HG03442 (cell line): ENCODE data around the gene PDE8A.

ENCODE experiments used
- ATAC-seq: cut with Tn5 transposase; IDR thresholded peaks from one replicate; pipeline ENCODE4 v1.9.1; 2021; ENCODE audit warnings: mild to moderate bottlenecking, moderate library complexity; ENCODE audit not compliant: unreplicated experiment

The PDE8A gene

DNA sequence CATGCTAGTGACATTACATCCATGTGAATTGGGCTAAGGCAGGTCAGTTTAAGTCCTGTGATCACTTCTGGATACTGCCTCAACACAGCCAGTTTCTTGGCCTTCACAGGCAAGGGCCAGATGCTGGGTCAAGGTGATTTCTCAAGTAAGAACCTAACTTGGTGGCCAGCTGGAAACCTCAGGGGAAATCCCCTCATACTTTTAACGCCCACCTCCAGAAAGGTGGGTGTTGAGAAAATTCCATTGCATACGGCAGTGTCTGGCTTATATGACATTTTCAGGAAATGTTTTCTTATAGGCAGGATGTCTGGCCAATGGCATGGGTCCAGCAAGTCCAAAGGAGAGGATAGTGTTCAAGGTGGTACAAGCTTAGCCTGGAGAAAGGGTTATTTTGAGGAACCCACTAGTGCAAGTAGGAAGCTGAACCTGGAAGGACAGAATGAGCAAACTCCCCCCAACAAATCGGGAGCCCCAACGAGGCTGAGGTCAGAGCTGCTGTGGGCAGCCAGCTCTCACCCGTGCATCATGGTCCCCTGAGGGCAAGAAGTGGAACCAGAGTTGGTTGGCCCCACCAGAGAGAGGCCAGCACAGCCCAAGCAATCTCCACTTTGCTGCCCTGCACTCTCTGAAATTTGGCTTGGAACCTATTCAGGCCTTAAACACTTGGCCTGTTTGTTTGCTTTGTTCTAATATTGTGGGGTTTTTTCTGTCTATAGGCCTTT is 135.4 kb downstream of the PDE8A start:
- ATAC-seq = no peak

DNA sequence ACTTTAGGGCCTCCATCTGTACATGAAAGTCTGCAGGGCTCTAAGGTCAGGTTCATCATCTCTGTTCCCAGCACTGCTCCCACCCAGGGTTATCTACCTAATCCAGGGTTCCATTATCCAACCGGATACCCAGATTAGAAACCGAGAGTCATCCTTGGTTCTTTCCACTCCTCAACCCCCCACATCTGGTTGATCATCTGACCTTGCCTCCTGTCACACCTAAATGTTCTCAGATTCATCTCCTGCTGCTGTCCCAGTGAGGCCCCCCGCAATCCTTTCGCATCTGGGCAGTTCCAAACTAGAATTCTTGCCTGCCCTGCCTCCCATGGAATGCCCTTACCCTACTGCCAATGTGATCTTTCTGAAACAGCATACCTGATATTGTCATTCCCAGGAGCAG is 136.5 kb downstream of the PDE8A start:
- ATAC-seq = no peak

DNA sequence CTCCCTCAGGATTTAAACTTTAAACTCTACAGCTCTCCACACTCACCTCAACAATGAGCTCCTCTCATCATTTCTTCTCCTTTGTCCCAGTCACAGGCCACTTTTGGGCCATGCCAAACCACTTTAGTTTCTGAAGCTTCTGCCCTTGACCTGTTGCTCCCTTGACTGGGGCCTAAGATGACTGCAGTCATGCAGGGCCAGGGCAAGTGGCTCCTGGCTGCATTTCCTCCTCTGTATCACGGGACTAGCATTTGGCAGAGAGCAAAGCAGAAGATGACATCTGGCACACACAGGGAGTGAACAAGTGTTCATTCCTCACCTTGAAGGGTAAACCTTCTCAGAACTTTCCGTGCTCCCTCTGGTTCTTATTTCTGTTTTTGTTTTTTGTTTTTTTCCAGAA is 136.9 kb downstream of the PDE8A start:
- ATAC-seq = no peak

- ATAC-seq = no peak
Measured at GRCh38 chr15:85120351-85121113, 138.9 kb downstream of the PDE8A start.

DNA sequence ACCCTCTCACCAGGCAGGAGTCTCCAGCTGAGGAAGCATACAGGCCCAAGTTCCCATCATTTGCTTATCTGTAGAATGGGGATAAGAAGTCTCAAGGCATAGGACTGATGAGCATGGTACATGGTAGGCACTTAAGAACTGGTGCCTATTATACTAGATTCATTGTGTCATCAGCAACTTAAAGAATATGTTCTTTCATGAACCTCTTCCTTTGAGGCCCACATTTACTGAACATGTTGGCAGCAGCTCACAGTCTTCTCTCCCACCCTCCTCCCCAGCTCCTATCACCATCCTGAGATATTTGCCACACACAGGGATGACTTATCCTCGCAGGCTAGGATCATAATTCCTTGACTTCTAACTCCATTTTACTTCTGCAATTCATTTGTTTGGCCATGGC is 142.5 kb downstream of the PDE8A start:
- no peak for ATAC-seq

DNA sequence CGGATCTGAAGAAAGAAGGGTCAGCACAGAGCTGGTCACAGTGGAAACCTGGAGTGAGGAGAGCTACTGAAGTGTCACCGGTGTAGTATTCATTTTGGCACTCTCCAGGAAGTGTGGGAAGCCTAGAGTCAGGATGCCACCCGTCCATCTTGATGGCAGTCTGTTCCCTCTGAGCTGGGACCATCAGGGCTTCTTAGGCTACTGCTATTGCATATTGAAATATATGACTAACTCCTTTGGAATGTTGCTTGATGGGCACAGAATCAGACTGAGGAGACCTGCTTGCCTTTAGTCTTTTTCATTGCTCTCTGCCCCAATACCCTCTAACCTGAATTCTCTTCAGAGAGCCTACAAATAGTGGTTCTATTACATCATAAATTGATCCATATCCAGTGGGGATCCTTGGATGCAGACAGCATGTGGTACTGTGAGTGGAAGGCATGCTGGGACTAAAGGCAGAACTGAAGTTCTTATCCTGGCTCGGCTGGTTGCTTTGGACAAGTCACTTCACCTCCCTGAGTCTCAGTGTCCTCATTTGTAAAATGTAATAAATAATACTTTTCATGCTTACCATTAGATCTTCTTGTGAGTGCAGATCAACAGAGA is 143.5 kb downstream of the PDE8A start:
- no peak for ATAC-seq

DNA sequence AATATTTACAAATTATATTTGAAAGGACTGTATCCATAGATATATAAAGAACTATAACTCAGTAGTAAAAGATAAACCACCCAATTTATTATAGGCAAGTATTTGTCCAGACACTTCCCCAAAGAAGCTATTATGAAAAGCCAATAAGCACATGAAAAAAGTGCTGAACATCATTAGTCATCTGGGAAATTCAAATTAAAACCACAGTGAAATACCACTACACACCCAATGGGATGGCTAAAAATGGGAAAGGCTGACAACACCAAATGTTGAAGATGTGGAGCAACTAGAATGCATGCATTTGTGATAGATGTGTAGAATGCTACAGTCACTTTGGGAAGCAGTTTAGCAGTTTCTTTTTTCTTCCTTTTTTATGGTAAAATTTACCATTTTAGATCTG is 147.0 kb downstream of the PDE8A start:
- no peak for ATAC-seq

DNA sequence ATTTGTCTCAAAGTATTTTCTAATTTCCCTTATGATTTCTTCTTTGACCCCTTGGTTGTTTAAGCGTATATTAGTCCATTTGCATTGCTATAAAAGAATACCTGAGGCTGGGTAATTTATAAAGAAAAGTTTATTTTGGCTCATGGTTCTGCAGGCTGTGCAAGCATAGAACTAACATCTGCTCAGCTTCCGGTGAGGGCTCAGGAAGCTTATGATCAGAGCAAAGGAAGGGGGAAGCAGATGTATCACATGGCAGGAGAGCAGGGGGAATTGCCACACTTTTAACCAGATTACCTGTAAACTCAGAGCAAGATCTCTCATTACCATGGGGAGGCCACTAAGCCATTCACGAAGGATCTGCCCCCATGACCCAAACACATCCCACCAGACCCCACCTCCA is 148.2 kb downstream of the PDE8A start:
- no peak for ATAC-seq

DNA sequence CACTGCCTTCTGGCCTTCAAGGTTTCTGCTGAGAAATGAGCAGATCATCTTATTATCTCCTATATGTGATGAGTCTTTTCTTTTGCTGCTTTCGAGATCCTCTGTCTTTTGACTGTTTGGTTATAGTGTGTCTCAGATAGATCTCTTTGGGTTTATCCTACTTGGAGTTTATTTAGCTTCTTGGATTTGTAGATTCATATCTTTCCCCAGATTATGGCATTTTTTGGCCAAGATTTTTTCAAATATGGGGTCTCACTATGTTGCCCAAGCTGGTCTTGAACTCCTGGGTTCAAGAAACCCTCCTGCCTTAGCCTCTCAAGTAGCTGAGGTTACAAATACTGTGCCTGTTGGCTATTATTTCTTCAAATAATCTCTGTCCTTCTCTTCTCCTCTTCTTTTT is 150.3 kb downstream of the PDE8A start:
- ATAC-seq = no peak

DNA sequence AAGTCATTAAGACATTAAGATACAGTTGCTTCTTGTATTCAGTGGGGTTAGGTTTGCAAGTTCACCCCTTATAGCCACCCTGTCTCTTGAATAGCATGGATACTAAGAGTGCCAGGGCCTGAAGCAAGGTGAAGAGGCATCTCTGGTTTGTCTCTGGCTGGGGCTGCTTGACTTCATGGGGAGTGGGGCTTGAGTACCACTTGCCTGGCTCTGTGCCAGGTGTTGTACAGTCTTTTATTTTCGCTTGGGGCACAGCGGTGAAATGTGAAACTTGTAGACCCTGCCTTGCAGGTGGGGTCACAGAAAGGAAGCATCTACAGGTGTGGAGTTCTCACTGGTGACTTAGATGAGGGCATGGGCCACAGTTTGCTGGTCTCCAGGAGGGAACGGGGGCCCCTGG is 152.1 kb downstream of the PDE8A start:
- ATAC-seq = no peak

DNA sequence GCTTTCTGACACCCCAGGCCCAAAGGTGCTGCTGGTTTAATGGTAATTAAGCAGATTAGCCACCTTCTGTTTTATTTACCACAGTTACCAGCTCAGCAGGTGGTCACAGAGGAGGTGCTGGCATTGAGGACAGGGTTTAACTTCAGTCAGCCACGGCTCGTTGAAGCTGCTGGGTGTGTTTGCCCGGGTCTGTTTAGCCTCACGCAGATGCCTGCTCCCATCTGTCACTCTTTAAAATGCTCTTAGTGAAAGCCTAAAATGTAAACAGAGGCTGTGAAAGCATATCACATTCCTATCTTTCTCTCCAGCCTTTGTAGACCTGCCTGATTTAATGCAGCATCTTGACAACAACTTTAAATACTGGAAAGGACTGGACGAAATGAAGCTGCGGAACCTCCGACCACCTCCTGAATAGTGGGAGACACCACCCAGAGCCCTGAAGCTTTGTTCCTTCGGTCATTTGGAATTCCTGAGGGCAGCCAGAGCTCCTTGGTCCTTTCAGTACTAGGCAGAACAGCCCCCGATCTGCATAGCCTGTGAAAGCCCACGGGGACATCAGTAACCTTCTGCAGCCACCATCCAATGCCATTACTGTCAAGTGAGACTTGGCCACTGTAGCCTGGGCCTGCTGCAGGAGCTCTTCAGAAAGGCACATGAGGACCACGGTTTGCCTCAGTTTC is 156.0 kb downstream of the PDE8A start:
- no peak for ATAC-seq

DNA sequence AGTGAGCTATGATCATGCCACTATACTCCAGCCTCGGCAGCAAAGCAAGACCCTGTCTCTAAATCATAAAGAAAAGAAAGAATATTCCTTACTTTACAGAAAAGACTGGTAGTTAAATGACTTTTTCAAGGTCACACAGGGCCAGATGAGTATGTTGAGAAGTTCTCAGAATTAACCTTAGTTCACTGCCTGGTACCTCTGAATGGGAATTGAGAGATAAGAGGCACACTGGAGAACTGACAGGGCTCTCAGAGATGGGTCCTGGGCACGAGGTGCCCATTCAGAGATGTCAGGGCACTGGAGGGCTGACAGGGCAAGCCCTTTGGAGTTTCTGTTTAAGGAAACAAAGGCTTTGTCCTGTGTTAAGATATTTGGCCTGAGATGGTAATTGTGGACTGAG is 157.7 kb downstream of the PDE8A start:
- ATAC-seq = no peak

DNA sequence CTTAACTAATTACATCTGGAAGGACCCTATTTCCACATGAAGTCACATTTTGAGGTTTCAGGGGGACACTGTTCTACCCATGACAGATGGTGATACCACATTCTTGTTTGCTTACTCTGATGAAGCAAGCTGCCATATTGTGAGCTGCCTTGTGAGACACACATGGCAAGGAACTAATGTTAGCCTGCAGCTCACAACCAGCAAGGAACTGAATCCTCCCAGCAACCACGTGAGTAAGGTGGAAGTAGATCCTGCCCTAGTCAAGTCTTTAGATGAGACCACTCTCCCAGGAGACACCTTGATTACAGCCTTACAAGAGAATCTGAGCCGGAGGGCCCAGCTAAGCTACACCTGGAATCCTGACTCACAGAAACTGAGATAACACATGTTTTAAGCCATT is 160.1 kb downstream of the PDE8A start:
- ATAC-seq = no peak

DNA sequence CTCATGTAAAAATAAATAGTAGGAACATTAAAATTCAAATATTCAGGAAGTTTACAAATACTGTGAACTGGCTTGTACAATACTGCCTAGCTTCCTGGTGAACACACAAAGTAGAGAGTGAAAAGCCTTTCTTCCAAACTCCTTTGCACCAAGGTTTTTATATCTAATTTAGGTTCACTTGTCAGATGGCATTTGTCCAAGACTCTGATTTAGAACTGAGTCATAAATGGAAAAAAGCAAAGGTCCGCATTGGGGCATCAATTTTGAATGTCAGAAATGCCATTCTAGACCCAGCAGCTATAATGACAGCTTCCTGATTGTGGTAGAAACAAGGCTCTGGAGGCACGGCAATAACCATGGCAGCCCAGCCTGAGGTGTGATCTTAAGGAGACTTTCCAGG is 160.7 kb downstream of the PDE8A start:
- no peak for ATAC-seq

DNA sequence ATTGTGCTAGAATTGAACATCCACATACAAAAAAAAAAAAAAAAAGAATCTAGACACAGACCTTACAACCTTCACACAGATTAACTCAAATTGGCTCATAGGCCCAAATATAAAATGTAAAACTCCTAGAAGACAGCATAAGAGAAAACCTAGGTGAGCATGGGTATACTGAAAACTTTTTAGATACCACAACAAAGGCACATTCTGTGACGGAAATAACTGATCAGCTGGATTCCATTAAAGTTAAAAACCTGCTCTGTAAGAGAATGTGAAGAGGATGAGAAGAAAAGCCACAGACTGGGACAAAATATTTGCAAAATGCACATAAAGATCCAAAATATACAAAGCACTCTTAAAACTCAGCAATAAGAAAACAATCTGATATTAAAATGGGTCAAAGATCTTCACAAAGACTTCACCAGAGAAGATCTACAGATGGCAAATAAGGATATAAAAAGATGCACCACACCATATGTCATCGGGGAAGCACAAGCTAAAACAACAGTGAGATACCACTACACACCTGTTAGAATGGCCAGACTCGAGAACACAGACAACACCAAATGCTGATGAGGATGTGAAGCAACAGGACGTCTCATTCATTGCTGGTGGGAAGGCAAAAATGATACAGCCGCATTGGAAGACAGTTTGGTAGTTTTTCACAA is 167.9 kb downstream of the PDE8A start:
- no peak for ATAC-seq

- ATAC-seq = no peak
Measured at GRCh38 chr15:85150130-85150480, 168.4 kb downstream of the PDE8A start.

- no peak for ATAC-seq
Measured at GRCh38 chr15:85151145-85151544, 169.5 kb downstream of the PDE8A start.

DNA sequence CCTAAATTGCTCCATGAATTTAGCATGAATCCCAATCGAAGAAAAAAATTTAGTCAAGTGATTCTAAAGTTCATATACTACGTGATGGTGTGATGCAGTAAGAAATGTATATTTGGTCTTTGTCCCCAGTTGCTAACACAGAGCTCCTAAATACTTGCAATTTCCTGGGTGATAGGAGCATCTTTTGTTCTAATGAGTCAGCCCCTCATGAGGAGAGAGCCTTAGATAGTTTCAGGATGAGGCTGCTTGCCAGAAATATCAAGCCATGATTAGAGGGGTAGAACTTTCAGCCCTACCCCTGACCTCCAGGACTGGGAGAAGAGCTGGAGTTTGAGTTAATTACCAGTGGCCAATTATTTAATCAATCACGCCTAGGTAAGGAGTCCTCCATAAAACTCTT is 170.2 kb downstream of the PDE8A start:
- no peak for ATAC-seq

DNA sequence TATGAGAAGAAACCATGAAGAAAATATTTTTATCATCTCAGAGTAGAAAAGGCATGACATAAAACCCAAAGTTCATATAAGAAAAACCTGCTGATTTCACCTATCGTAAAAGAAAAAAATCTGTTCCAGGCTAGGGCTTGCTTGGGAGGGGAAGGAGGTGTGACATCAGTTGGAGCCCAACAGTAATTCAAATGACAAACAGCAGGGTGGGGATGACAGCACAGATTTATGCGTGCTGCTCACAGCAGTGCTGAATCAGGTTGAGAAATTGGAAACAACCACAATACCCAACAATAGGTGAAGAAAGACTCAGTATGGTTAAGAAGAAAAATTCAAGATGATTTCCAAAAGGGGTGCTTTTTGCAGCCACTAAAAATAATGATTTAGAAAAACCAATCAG is 172.4 kb downstream of the PDE8A start:
- ATAC-seq = no peak

GRCh38 chr15:85155360-85155759 is 173.7 kb downstream of the PDE8A start:
- ATAC-seq = no peak

DNA sequence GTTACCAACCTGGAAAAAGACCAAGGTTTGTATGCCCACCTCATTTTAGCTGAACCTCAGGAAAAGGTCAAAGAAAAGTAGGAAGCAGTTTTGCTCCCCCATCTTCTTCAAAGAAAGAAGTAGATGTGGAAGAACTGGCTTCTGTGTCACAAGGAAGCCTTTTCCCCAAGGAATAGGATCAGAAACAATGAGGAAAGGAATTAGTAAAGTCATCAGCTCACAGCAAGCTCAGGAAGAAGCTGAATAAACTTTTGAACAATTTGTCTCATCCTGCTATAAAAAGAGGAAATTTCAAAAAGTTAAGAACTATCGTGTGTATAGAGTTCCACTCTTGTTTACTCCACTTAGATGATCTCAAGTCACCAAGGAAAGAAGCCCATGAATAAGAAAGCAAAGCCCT is 174.2 kb downstream of the PDE8A start:
- ATAC-seq = no peak
